Cardiac fibroblast (primary cell): Measurements from ENCODE around the gene EFHC2.

Source experiments
- DNase-seq, 2 donors: peaks; one replicate each; pipeline versions ENCODE4 v3.0.0 to v3.0.0-alpha.2; 2010; ENCODE audit warnings: low read depth in 2 of 2
- H3K4me3 ChIP-seq, 2 donors: replicated peaks in 1 of 2; 1 replicate in 1 of 2; 2 replicates in 1 of 2; pipeline ENCODE4 v1.5.1; 2011; ENCODE audit warnings: low read depth in 2 of 2, low read length in 2 of 2, mild to moderate bottlenecking in 2 of 2, moderate library complexity in 1 of 2
- TF ChIP-seq, protein P1 (sequence below): IDR thresholded peaks from one replicate; pipeline ENCODE4 v1.5.1; 2011; ENCODE audit warnings: low read depth, mild to moderate bottlenecking, low read length, inconsistent platforms

EFHC2 gene

GRCh38 chrX:44173219-44173618, 170.3 kb downstream of the EFHC2 start:
- no peak for DNase-seq
- H3K4me3 ChIP-seq = no peak overlapping the region
- TF ChIP-seq, protein P1, sequence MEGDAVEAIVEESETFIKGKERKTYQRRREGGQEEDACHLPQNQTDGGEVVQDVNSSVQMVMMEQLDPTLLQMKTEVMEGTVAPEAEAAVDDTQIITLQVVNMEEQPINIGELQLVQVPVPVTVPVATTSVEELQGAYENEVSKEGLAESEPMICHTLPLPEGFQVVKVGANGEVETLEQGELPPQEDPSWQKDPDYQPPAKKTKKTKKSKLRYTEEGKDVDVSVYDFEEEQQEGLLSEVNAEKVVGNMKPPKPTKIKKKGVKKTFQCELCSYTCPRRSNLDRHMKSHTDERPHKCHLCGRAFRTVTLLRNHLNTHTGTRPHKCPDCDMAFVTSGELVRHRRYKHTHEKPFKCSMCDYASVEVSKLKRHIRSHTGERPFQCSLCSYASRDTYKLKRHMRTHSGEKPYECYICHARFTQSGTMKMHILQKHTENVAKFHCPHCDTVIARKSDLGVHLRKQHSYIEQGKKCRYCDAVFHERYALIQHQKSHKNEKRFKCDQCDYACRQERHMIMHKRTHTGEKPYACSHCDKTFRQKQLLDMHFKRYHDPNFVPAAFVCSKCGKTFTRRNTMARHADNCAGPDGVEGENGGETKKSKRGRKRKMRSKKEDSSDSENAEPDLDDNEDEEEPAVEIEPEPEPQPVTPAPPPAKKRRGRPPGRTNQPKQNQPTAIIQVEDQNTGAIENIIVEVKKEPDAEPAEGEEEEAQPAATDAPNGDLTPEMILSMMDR = no peak

DNA sequence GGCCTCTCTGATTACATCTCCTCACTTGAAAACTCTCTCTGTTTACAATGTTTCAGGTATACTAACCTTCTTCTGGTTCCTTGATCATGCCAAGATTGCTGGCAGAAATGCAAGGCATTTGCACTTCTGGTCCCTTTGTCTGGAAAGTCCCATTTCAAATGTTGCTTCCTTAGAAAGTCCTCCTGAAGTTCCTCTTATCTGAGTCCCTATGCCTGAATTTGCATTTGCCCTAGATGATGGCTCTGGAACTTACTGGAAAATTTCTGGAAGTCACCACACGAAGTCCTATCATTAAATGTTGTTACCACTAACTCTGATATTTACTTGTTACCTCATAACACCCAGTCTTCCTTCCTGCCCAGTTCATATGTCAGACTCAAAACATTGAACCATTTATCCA, 176.4 kb downstream of the EFHC2 start:
- TF ChIP-seq, protein P1 = no peak
- no peak overlapping the region for H3K4me3 ChIP-seq
- no peak for DNase-seq

DNA sequence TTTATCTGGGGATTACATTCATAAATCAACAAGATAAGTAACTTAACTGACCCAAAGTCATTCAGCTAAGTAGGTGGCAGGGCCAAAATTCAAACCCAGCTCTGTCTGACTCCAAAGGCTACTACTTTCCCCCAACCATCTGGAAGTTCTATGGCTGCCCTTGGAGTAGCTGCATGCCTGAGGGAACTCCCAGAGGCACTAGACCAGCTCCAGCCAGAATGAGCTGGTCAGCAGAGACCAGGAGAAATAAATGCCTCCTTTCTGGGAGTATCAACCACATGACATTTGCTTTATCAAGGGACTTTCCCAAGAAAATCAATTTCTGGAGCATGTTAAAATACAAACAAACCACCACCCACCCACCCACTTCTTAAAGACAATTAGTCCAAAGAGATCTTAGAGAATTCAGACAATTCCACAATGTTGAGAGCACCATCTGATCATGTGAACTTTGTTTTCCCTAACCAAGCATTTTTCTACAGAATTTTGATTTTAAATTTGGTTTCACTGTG, 180.5 kb downstream of the EFHC2 start:
- TF ChIP-seq, protein P1 = no peak
- no peak for DNase-seq
- no peak overlapping the region for H3K4me3 ChIP-seq

DNA sequence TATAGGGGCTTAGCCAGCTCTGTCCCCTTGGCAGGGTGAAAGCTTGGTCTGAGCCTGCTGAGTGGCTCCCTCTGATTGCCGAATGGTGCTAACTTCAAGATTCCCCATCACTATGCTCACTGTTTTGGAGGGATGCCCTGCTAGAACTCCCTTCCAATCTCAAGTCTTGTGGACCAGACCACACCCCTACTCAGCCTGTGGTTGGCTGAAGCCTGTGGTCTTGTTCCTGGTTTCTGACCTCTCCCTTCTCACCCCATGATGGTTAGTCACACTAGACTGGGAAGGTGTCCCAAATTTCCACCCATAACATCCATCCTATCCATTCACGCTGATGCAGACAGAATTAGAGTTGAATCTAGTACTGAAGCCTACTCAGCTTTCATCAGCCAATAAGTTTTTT, 185.6 kb downstream of the EFHC2 start:
- TF ChIP-seq, protein P1 = no peak
- no peak overlapping the region for H3K4me3 ChIP-seq
- DNase-seq = no peak

- no peak overlapping the region for H3K4me3 ChIP-seq
- DNase-seq = no peak
- TF ChIP-seq, protein P1 = no peak
Observed at GRCh38 chrX:44157283-44157682, 186.2 kb downstream of the EFHC2 start.

- H3K4me3 ChIP-seq = no peak overlapping the region
- no peak for DNase-seq
- TF ChIP-seq, protein P1 = no peak
Observed at GRCh38 chrX:44156726-44157125, 186.7 kb downstream of the EFHC2 start.

DNA sequence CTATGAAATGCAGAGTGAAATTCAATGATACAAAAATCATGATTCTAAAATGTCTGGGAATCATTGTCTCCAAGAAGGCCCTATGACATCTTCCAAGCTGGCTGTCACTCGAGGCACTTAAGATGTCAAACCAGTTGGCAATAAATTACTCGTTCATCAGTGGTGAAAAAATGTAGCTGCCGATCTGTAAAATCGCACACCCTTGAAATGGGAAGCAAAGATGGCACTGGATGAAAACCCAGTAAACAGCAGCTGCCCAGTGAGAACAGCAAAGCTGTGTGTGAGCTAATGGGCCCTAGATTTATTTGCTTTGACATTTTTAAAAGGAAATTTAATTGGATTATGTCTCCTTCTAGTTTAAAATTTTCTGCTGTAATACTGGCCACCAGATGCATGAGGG, 188.3 kb downstream of the EFHC2 start:
- TF ChIP-seq, protein P1 = no peak
- no peak for DNase-seq
- H3K4me3 ChIP-seq = no peak overlapping the region
